RWPE1 (cell line): Measurements from ENCODE around the gene MKS1.

Experiments
- CTCF ChIA-PET: fragments of 350-600 bp; sonication (Branson Sonifier 250); formaldehyde crosslinking; extraction: SDS; loops from one replicate; lab custom pipeline; 2021; lab: Yijun Ruan, JAX
- POLR2A ChIA-PET: fragments of 400-600 bp; formaldehyde crosslinking; extraction: SDS; loops from one replicate; lab custom pipeline; 2020; ENCODE audit warnings: antibody characterized with exemption; ENCODE audit not compliant: low non-redundant PET; lab: Yijun Ruan, JAX
- DNase-seq: peaks from one replicate; pipeline ENCODE4 v3.0.0; 2012; ENCODE audit warnings: low spot score
- H3K27ac ChIP-seq: fragments of 450-650 bp; 2 replicates; pipeline ENCODE4 v1.5.1; 2017
- TF ChIP-seq, protein P1 (sequence below): fragments of 450-650 bp; conservative IDR thresholded peaks from 2 replicates; pipeline ENCODE4 v1.5.1; 2017; ENCODE audit warnings: low read depth, mild to moderate bottlenecking

MKS1 gene

DNA sequence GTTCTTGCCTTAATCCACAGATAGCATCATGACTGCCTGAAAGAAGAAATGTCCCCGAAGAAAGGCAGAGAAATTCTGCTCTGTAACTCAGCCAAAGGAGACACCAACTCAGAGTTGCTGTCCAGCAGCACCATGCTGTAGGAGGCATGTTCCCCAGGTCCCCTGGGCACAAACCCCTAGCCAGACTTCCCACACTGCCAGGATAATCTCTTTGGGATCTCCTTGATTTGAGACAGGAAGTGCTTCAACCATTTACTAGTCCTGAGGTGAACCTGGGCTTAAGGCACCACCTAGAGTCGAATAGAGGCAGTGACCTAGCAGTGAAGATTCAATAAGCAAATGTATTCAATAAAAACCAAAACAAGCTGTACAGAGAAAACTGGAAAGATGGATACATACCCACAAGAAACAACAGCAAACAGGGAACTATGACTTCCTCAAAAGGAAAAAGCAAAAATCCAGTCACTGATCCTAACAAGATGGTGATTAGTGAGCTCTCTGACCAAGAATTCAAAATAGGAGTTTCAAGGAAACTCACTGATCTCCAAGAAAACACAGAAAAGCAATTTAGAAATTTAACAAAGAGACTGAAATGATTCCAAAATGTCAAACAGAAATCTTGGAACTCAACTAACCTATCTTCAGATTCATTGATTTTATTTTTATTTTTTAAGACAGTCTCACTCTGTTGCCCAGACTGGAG is 46.5 kb downstream of the MKS1 start:
- ChIA-PET POLR2A (no interaction called here), CTCF (interaction anchor here (0.6 to 0.8 kb wide), 5 partner anchors 11 to 167 kb away, joined by 3 to 8 read pairs (median 3); no protein-coding TSS in a partner anchor)

GRCh38 chr17:58170622-58171021 is 48.4 kb downstream of the MKS1 start:
- no peak overlapping the region for H3K27ac ChIP-seq
- ChIA-PET POLR2A (no interaction called here), CTCF (interaction anchor here (0.6 to 0.8 kb wide), 4 partner anchors 49 to 331 kb away, joined by 3 to 6 read pairs (median 4); no protein-coding TSS in a partner anchor)
- TF ChIP-seq, protein P1, sequence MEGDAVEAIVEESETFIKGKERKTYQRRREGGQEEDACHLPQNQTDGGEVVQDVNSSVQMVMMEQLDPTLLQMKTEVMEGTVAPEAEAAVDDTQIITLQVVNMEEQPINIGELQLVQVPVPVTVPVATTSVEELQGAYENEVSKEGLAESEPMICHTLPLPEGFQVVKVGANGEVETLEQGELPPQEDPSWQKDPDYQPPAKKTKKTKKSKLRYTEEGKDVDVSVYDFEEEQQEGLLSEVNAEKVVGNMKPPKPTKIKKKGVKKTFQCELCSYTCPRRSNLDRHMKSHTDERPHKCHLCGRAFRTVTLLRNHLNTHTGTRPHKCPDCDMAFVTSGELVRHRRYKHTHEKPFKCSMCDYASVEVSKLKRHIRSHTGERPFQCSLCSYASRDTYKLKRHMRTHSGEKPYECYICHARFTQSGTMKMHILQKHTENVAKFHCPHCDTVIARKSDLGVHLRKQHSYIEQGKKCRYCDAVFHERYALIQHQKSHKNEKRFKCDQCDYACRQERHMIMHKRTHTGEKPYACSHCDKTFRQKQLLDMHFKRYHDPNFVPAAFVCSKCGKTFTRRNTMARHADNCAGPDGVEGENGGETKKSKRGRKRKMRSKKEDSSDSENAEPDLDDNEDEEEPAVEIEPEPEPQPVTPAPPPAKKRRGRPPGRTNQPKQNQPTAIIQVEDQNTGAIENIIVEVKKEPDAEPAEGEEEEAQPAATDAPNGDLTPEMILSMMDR = no peak
- DNase-seq = no peak

More for the DNA sequence above, 46.5 kb downstream of the MKS1 start:
- DNase-seq = peak; percentile 48
- no peak overlapping the region for H3K27ac ChIP-seq
- TF ChIP-seq, protein P1 = peak; percentile 60

- no peak within 1 kb of the TSS for H3K27ac ChIP-seq
- POLR2A ChIA-PET = no interaction called here
- DNase-seq = no peak
- TF ChIP-seq, protein P1 = no peak
- CTCF ChIA-PET = interaction anchor here (0.6 kb wide), 1 partner anchor 76 kb away, joined by 3 read pairs; no protein-coding TSS in a partner anchor
Measured at GRCh38 chr17:58166682-58167081, 52.4 kb downstream of the MKS1 start, which contains the start of gene OR4D2. Gene OR4D2 (plus strand): TSS chr17:58166982. CDS start chr17:58169656, 2,674 bp downstream.

GRCh38 chr17:58165981-58166380 is 53.1 kb downstream of the MKS1 start:
- H3K27ac ChIP-seq = no peak overlapping the region
- CTCF ChIA-PET = interaction anchor here (0.5 kb wide), 1 partner anchor 1701 kb away, joined by 3 read pairs; no protein-coding TSS in a partner anchor
- POLR2A ChIA-PET = no interaction called here
- no peak for DNase-seq
- TF ChIP-seq, protein P1 = no peak

DNA sequence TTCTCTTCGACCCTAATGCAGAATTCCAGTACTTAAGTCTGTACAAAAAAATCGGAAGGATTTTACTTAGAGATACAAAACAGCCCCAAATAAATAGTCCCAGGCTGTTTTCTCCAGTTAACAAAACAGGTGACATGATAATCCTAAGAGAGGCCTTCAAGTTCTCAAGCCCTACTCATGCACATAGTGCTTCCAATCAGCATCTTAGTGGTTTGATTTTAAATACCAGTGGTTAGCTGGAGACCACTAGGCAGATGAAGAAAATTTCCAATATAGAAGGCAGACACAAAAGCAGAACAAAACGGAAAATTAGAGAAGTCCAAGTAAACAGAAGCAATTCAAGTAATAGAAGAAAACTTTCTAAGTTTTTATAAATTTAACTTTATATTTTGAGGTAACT is 57.5 kb downstream of the MKS1 start:
- H3K27ac ChIP-seq = no peak overlapping the region
- TF ChIP-seq, protein P1 = no peak
- ChIA-PET CTCF (interaction anchor here (0.7 kb wide), 1 partner anchor 14 kb away, joined by 3 read pairs; no protein-coding TSS in a partner anchor), POLR2A (no interaction called here)
- no peak for DNase-seq

- no peak for DNase-seq
- CTCF ChIA-PET = interaction anchor here (0.5 kb wide), 1 partner anchor 132 kb away, joined by 4 read pairs; no protein-coding TSS in a partner anchor
- TF ChIP-seq, protein P1 = no peak
- POLR2A ChIA-PET = no interaction called here
- no peak overlapping the region for H3K27ac ChIP-seq
Measured at GRCh38 chr17:58158181-58158580, 60.9 kb downstream of the MKS1 start.
